Measurements from ENCODE around the gene RNF220.

- no peak for TF ChIP-seq CTCF (IDR thresholded peaks at IDR 0.05)
- TF ChIP-seq POLR2A (IDR thresholded peaks at IDR 0.05), result no peak
Measured at GRCh38 chr1:44420535-44420934, 15.5 kb downstream of the RNF220 start.
